ENCODE results near the gene HRG. TPM values are rescaled to one million over a fixed set of nuclear protein-coding genes. Genes with fewer than 3 reads are reported as not detected.
"Not testable (repeated sequence)": the region's sequence is repeated elsewhere in the genome, so short reads cannot be mapped to it uniquely, and the experiment has no call there.

The HRG gene
- total RNA-seq, 4 donors from 2014 or later = not detected

GRCh38 chr3:186691676-186692075 is 25.9 kb downstream of the HRG start:
- TF ChIP-seq CTCF (IDR thresholded peaks at IDR 0.05) = no peak
- ATAC-seq (ENCODE audit: low FRiP score) (no peak), DNase-seq (ENCODE audit: low spot score) (no peak)

GRCh38 chr3:186693843-186694242 is 28.0 kb downstream of the HRG start:
- ATAC-seq (ENCODE audit: low FRiP score) (no peak), DNase-seq (ENCODE audit: low spot score) (no peak)
- no peak for TF ChIP-seq CTCF (IDR thresholded peaks at IDR 0.05)

GRCh38 chr3:186694288-186695032 is 28.6 kb downstream of the HRG start:
- ATAC-seq (ENCODE audit: low FRiP score) (no peak), DNase-seq (ENCODE audit: low spot score) (no peak)
- TF ChIP-seq CTCF (IDR thresholded peaks at IDR 0.05) = no peak

- DNase-seq (ENCODE audit: low spot score) (no peak), ATAC-seq (ENCODE audit: low FRiP score) (no peak)
- no peak for TF ChIP-seq CTCF (IDR thresholded peaks at IDR 0.05)
Measured at GRCh38 chr3:186696522-186696921, 30.7 kb downstream of the HRG start.

GRCh38 chr3:186697510-186697909 is 31.7 kb downstream of the HRG start:
- DNase-seq (ENCODE audit: low spot score) (no peak), ATAC-seq (ENCODE audit: low FRiP score) (no peak)
- TF ChIP-seq CTCF (IDR thresholded peaks at IDR 0.05) = no peak

GRCh38 chr3:186700267-186700666 is 34.5 kb downstream of the HRG start:
- no peak for TF ChIP-seq CTCF (IDR thresholded peaks at IDR 0.05)
- DNase-seq (ENCODE audit: low spot score) = no peak

GRCh38 chr3:186702451-186702850 is 36.6 kb downstream of the HRG start:
- ATAC-seq (ENCODE audit: low FRiP score); DNase-seq (ENCODE audit: low spot score): not testable (repeated sequence)

More at GRCh38 chr3:186700267-186700666, 34.5 kb downstream of the HRG start:
- no peak for ATAC-seq (ENCODE audit: low FRiP score)

Data from omental fat pad (tissue), 4 donors.